HG03342 (cell line): Measurements from ENCODE around the gene ADCY1.

Experiments
- ATAC-seq: cut with Tn5 transposase; IDR thresholded peaks from one replicate; pipeline ENCODE4 v1.9.1; 2021; ENCODE audit warnings: mild to moderate bottlenecking, moderate library complexity; ENCODE audit not compliant: unreplicated experiment

Gene ADCY1

GRCh38 chr7:45592230-45592991 is 18.2 kb downstream of the ADCY1 start:
- ATAC-seq: no peak

- ATAC-seq: no peak
Observed at GRCh38 chr7:45593121-45593541, 19.0 kb downstream of the ADCY1 start.

GRCh38 chr7:45593877-45594276 is 19.7 kb downstream of the ADCY1 start:
- no peak for ATAC-seq

- no peak for ATAC-seq
Observed at GRCh38 chr7:45594745-45595535, 20.8 kb downstream of the ADCY1 start.

- no peak for ATAC-seq
Observed at GRCh38 chr7:45595809-45596664, 21.9 kb downstream of the ADCY1 start.

- ATAC-seq: no peak
Observed at GRCh38 chr7:45596665-45597095, 22.5 kb downstream of the ADCY1 start.

GRCh38 chr7:45597286-45597984 is 23.3 kb downstream of the ADCY1 start:
- no peak for ATAC-seq

GRCh38 chr7:45598886-45599520 is 24.8 kb downstream of the ADCY1 start:
- ATAC-seq: no peak

- no peak for ATAC-seq
Observed at GRCh38 chr7:45599851-45600706, 25.9 kb downstream of the ADCY1 start.

GRCh38 chr7:45601094-45601493 is 26.9 kb downstream of the ADCY1 start:
- ATAC-seq: no peak

- ATAC-seq: no peak
Observed at GRCh38 chr7:45601816-45602540, 27.8 kb downstream of the ADCY1 start.

- ATAC-seq: no peak
Observed at GRCh38 chr7:45606050-45606449, 31.9 kb downstream of the ADCY1 start.

GRCh38 chr7:45606931-45607330 is 32.8 kb downstream of the ADCY1 start:
- ATAC-seq: no peak

- ATAC-seq: no peak
Observed at GRCh38 chr7:45609180-45609579, 35.0 kb downstream of the ADCY1 start.

GRCh38 chr7:45610019-45610418 is 35.9 kb downstream of the ADCY1 start:
- ATAC-seq: no peak

- ATAC-seq: no peak
Observed at GRCh38 chr7:45610660-45611299, 36.6 kb downstream of the ADCY1 start.

GRCh38 chr7:45617166-45617565 is 43.0 kb downstream of the ADCY1 start:
- no peak for ATAC-seq

- ATAC-seq: no peak
Observed at GRCh38 chr7:45622058-45622457, 47.9 kb downstream of the ADCY1 start.
